K562 (cell line): ENCODE measurements around the gene OR10D3. TPM values are rescaled to one million over a fixed set of nuclear protein-coding genes. Genes with fewer than 3 reads are reported as not detected.

Experiments
- ATAC-seq: fragments of 200-7000 bp; cut with Tn5 transposase; 3 replicates; pipeline ENCODE4 v1.9.1; 2020; ENCODE audit warnings: moderate library complexity
- BruUV-seq: library from RNA; stranded (reverse); fragments of 400-500 nt; replicated peaks from 2 replicates; lab custom pipeline; 2021; lab: Mats Ljungman, UMichigan
- CTCF ChIA-PET: fragments of 300-600 bp; formaldehyde crosslinking; extraction: SDS; loops from one replicate; lab custom pipeline; 2021; ENCODE audit warnings: low intra/inter-chr PET ratio; lab: Yijun Ruan, JAX
- POLR2A ChIA-PET: fragments of 300-600, 350-650 bp; sonication (Branson Sonifier 250); formaldehyde crosslinking; extraction: SDS; loops from one replicate; lab custom pipeline; 2021; ENCODE audit warnings: antibody characterized with exemption, inconsistent platforms; lab: Yijun Ruan, JAX
- DNase-seq, 4 experiments: peaks; one replicate each; pipeline versions ENCODE4 v3.0.0 to v3.0.0-alpha.2; 2011 to 2018; ENCODE audit warnings: low spot score in 3 of 4, mixed read lengths in 3 of 4; ENCODE audit errors: extremely low read depth in 1 of 4
- FAIRE-seq: peaks from 2 replicates; lab custom pipeline; 2011; peaks lifted over from hg19 to GRCh38; lab: Jason Lieb, UNC
- H2AFZ ChIP-seq: 2 replicates; pipeline ENCODE4 v1.6.0; 2011; ENCODE audit warnings: low read depth, low read length, control low read depth, inconsistent platforms
- H3K27ac ChIP-seq: fragments of 200-600 bp; 3 replicates; pipeline ENCODE4 v1.8.0; 2011; ENCODE audit warnings: low read depth, mild to moderate bottlenecking, control low read depth, inconsistent platforms, low read length, moderate library complexity, mixed read lengths; ENCODE audit errors: extremely low read depth
- H3K27me3 ChIP-seq, 2 experiments: fragments of 300-600 bp in 1 of 2; 2 replicates in 1 of 2; 3 replicates in 1 of 2; pipeline versions ENCODE4 v1.6.0 to v1.8.0; 2011; ENCODE audit warnings: inconsistent platforms in 2 of 2, low read length in 2 of 2, mild to moderate bottlenecking in 1 of 2, mixed read lengths in 1 of 2, moderate library complexity in 1 of 2; ENCODE audit not compliant: control insufficient read depth in 2 of 2, insufficient read depth in 2 of 2
- H3K36me3 ChIP-seq: fragments of 300-600 bp; 3 replicates; pipeline ENCODE4 v1.8.0; 2011; ENCODE audit warnings: mild to moderate bottlenecking, low read length, inconsistent platforms; ENCODE audit not compliant: control insufficient read depth, insufficient read depth
- H3K4me1 ChIP-seq, 2 experiments: fragments of 200-600 bp in 1 of 2; replicated peaks in 1 of 2; 2 replicates in 1 of 2; 3 replicates in 1 of 2; pipeline versions ENCODE4 v1.5.1 to v1.8.0; 2011; ENCODE audit warnings: inconsistent platforms in 2 of 2, low read length in 2 of 2, mild to moderate bottlenecking in 1 of 2, mixed read lengths in 1 of 2, moderate library complexity in 1 of 2; ENCODE audit not compliant: control insufficient read depth in 2 of 2, insufficient read depth in 2 of 2
- H3K4me2 ChIP-seq: 2 replicates; pipeline ENCODE4 v1.6.1; 2011; ENCODE audit warnings: low read length, control low read depth, inconsistent platforms, mixed read lengths; ENCODE audit not compliant: insufficient read depth
- H3K4me3 ChIP-seq: fragments of 200-600 bp; sonication (generic), shearing (Covaris generic); 2 replicates; pipeline ENCODE4 v1.5.1; 2016; ENCODE audit warnings: control low read depth, inconsistent platforms
- H3K79me2 ChIP-seq: fragments of 200-600 bp; 3 replicates; pipeline ENCODE4 v1.8.0; 2011; ENCODE audit warnings: low read length, inconsistent platforms; ENCODE audit not compliant: control insufficient read depth, insufficient read depth
- H3K9ac ChIP-seq, 2 experiments: 2 replicates each; pipeline versions ENCODE4 v1.6.0 to v1.6.1; 2011; ENCODE audit warnings: low read depth in 2 of 2, low read length in 2 of 2, control low read depth in 1 of 2, inconsistent platforms in 1 of 2, mild to moderate bottlenecking in 1 of 2, mixed read lengths in 1 of 2; ENCODE audit not compliant: insufficient read depth in 1 of 2
- H3K9me1 ChIP-seq: one replicate; pipeline ENCODE4 v1.6.0; 2011; ENCODE audit warnings: inconsistent platforms, mild to moderate bottlenecking, low read length, moderate library complexity; ENCODE audit not compliant: control insufficient read depth, insufficient read depth
- H3K9me3 ChIP-seq: replicated peaks from 2 replicates; pipeline ENCODE4 v1.5.1; 2011; ENCODE audit warnings: low read depth, low read length, inconsistent platforms; ENCODE audit not compliant: control insufficient read depth, insufficient read depth
- H4K20me1 ChIP-seq: replicated peaks from 2 replicates; pipeline ENCODE4 v1.6.1; 2011; ENCODE audit warnings: low read length, inconsistent platforms, mixed read lengths; ENCODE audit not compliant: control insufficient read depth, insufficient read depth
- BRD4 ChIP-seq: fragments of 200-600 bp; sonication (generic); IDR thresholded peaks from 2 replicates; pipeline ENCODE4 v1.6.1; 2017; ENCODE audit warnings: inconsistent platforms
- CBFA2T3 ChIP-seq: fragments of 450-650 bp; IDR thresholded peaks from 2 replicates; pipeline ENCODE4 v1.6.1; 2017
- DDX20 ChIP-seq: fragments of 450-650 bp; IDR thresholded peaks from 2 replicates; pipeline ENCODE4 v1.6.1; 2016; ENCODE audit warnings: missing genetic modification characterization, low read depth, mild to moderate bottlenecking, missing compliant biosample characterization, moderate library complexity
- EGR1 ChIP-seq: fragments of 450-650 bp; conservative IDR thresholded peaks from 2 replicates; pipeline ENCODE4 v1.6.1; 2017; ENCODE audit warnings: mild to moderate bottlenecking
- HDAC2 ChIP-seq: fragments of 450-650 bp; IDR thresholded peaks from 2 replicates; pipeline ENCODE4 v1.6.1; 2016; ENCODE audit warnings: mild to moderate bottlenecking
- HIVEP1 ChIP-seq: fragments of 250-450 bp; sonication (Bioruptor Pico); IDR thresholded peaks from 2 replicates; pipeline ENCODE4 v1.4.0; 2020; ENCODE audit warnings: mild to moderate bottlenecking
- KDM1A ChIP-seq, 2 experiments: fragments of 450-650 bp; IDR thresholded peaks; 2 replicates each; pipeline ENCODE4 v1.6.1; 2016; ENCODE audit warnings: mild to moderate bottlenecking in 2 of 2
- KLF6 ChIP-seq: fragments of 250-450 bp; sonication (Bioruptor Pico); IDR thresholded peaks from 2 replicates; pipeline ENCODE4 v1.4.0; 2020; ENCODE audit warnings: mild to moderate bottlenecking, moderate library complexity, borderline replicate concordance
- MBD2 ChIP-seq: sonication (generic); IDR thresholded peaks from 2 replicates; pipeline ENCODE4 v1.6.1; 2016; ENCODE audit warnings: low read depth, borderline replicate concordance
- MCM5 ChIP-seq: fragments of 450-650 bp; IDR thresholded peaks from 2 replicates; pipeline ENCODE4 v1.6.1; 2016; ENCODE audit warnings: low read depth
- MCM7 ChIP-seq, 2 experiments: fragments of 450-650 bp; IDR thresholded peaks; 2 replicates each; pipeline ENCODE4 v1.6.1; 2016 to 2018
- MLLT1 ChIP-seq, 2 experiments: fragments of 450-650 bp; IDR thresholded peaks; 2 replicates each; pipeline ENCODE4 v1.6.1; 2016
- SMAD2 ChIP-seq: fragments of 150-350 bp; IDR thresholded peaks from 2 replicates; pipeline ENCODE4 v1.6.1; 2014; ENCODE audit warnings: low read depth, mild to moderate bottlenecking, low read length
- SNRNP70 ChIP-seq: fragments of 200-400 bp; formaldehyde crosslinking; optimal IDR thresholded peaks from 2 replicates; pipeline ENCODE3; 2017; ENCODE audit warnings: low read depth, low read length
- TCF3 ChIP-seq: sonication (generic); formaldehyde crosslinking; IDR thresholded peaks from 2 replicates; pipeline ENCODE4 v1.4.0; 2020; ENCODE audit warnings: mild to moderate bottlenecking, missing genetic modification reagents
- TSC22D4 ChIP-seq: fragments of 450-650 bp; IDR thresholded peaks from 2 replicates; pipeline ENCODE4 v1.6.1; 2016; ENCODE audit warnings: missing genetic modification characterization, missing biosample characterization, control low read depth
- XRCC5 ChIP-seq: fragments of 200-400 bp; formaldehyde crosslinking; IDR thresholded peaks from 2 replicates; pipeline ENCODE4 v1.6.1; 2017; ENCODE audit warnings: low read depth, mild to moderate bottlenecking, low read length
- ZNF282 ChIP-seq: sonication (generic); formaldehyde crosslinking; IDR thresholded peaks from 2 replicates; pipeline ENCODE4 v1.8.1; 2023; ENCODE audit warnings: missing genetic modification reagents
- ZNF511 ChIP-seq: sonication (generic); formaldehyde crosslinking; IDR thresholded peaks from 2 replicates; pipeline ENCODE4 v1.8.0; 2022; ENCODE audit warnings: mild to moderate bottlenecking, missing genetic modification reagents
- ZNF695 ChIP-seq: fragments of 450-650 bp; formaldehyde crosslinking; IDR thresholded peaks from 2 replicates; pipeline ENCODE4 v1.4.0; 2020; ENCODE audit warnings: mild to moderate bottlenecking, moderate library complexity
- ZNF76 ChIP-seq: fragments of 250-450 bp; sonication (Bioruptor Pico); IDR thresholded peaks from 2 replicates; pipeline ENCODE4 v1.4.0; 2020; ENCODE audit warnings: mild to moderate bottlenecking, moderate library complexity, borderline replicate concordance
- WGBS: fragments of 100-300 bp; shearing (Covaris generic); methylation state at CpG from one replicate; pipeline ENCODE4 v1.1.6; 2016; ENCODE audit warnings: low coverage, mixed read lengths; ENCODE audit not compliant: insufficient coverage; ENCODE audit errors: missing lambda C conversion rate; 5-methylcytosine and 5-hydroxymethylcytosine counted together
- in situ Hi-C: fragments of 300-500 bp; cut with MboI; formaldehyde crosslinking; loops from 4 replicates; pipeline ENCODE4 v1.15.0; 2018; ENCODE audit warnings: inconsistent platforms, mixed read lengths
- intact Hi-C: fragments of 100-400 bp; cut with micrococcal nuclease; formaldehyde crosslinking; loops from 2 replicates; pipeline ENCODE4 v1.14.2; 2022
- polyA plus RNA-seq, 8 experiments: library from polyadenylated mRNA; depleted of rRNA in 4 of 8; stranded (reverse) in 5 of 8; unstranded in 3 of 8; fragments of >200 nt; fragmentation: Nextera tagmentation in 2 of 8; fragmentation: Illumina TruSeq in 1 of 8; extraction: Ambion mirVana in 2 of 8; extraction: Trizol in 1 of 8; gene quantifications; 2 replicates each; pipeline versions ENCODE4 v1.2.1 to v1.2.3, GENCODE V29; 2011 to 2014; ENCODE audit warnings: inconsistent platforms in 1 of 8, missing spikeins in 1 of 8
- total RNA-seq, 7 experiments: library from RNA; depleted of rRNA in 6 of 7; stranded (reverse); fragments of >200 nt in 6 of 7; fragmentation: Illumina TruSeq in 2 of 7; extraction: Trizol in 2 of 7; gene quantifications; 2 replicates each; pipeline versions ENCODE4 v1.2.1 to v1.2.3, GENCODE V29; 2011 to 2021; ENCODE audit warnings: low replicate concordance in 1 of 7

The OR10D3 gene
- total and polyA plus RNA-seq, 9 of the 15 experiments (the other 6 are each of a cell fraction or from before 2014, with no cell fraction given) = 0.07 to 2.9 (median 0.80) TPM; not detected in 1

GRCh38 chr11:124147951-124148350 is 35.2 kb upstream of the OR10D3 start (continued):
- TF ChIP-seq KLF6 (CRISPR knock-in tag) (no peak), MBD2 (no peak), SMAD2 (no peak), ZNF282 (CRISPR knock-in tag) (no peak), MLLT1 (IDR thresholded peaks at IDR 0.05) (no peak), ZNF511 (CRISPR knock-in tag) (no peak), TSC22D4 (no peak), BRD4 (no peak), MCM5 (no peak), MCM7 (IDR thresholded peaks at IDR 0.05) (no peak)

GRCh38 chr11:124150684-124151083 is 32.5 kb upstream of the OR10D3 start:
- ChIA-PET CTCF (no interaction called here), POLR2A (interaction anchor here (0.8 kb wide), 1 partner anchor 23 kb away, joined by 3 read pairs; no protein-coding TSS in a partner anchor)
- no peaks in the 10 kb centered on the region for H3K9me3 ChIP-seq
- H3K27ac ChIP-seq = no peak overlapping the region
- intact Hi-C loops (no loop called here), in situ Hi-C loops (no loop called here)
- no peak overlapping the region for H2AFZ ChIP-seq
- no peaks in the 10 kb centered on the region for H3K79me2 ChIP-seq
- H3K4me3 ChIP-seq = no peak overlapping the region
- BruUV-seq = no TSS peak
- no peaks in the 10 kb centered on the region; a peak in 1 of 5 replicates for H3K4me1 ChIP-seq
- WGBS = 22% methylated on average over 5 of the region's 5 CpGs
- no peak overlapping the region for H3K9ac ChIP-seq
- no peak for DNase-seq
- no peak overlapping the region for H3K4me2 ChIP-seq
- FAIRE-seq = no peak
- ATAC-seq = no peak
- no peaks in the 10 kb centered on the region for H3K9me1 ChIP-seq
- H4K20me1 ChIP-seq = no peaks in the 10 kb centered on the region
- H3K36me3 ChIP-seq = no peaks in the 10 kb centered on the region
- H3K27me3 ChIP-seq = no peaks in the 10 kb centered on the region
- TF ChIP-seq TCF3 (CRISPR knock-in tag) = peak; percentile 57; the same call in 1 of the 2 replicates
- TF ChIP-seq XRCC5 = no peak
- 0 out of 2 replicates have a peak, but pooled peaks have one; percentile 25 for TF ChIP-seq EGR1
- no peak for TF ChIP-seq ZNF76 (CRISPR knock-in tag)
- TF ChIP-seq DDX20 (tag) = no peak
- no peak for TF ChIP-seq HIVEP1 (CRISPR knock-in tag)
- peak; percentile 58 for TF ChIP-seq CBFA2T3
- TF ChIP-seq SNRNP70 = no peak
- TF ChIP-seq KDM1A (IDR thresholded peaks at IDR 0.05) = peak; percentile 65 to 79
- no peak for TF ChIP-seq ZNF695 (CRISPR knock-in tag)
- no peak for TF ChIP-seq HDAC2
